Measurements from ENCODE around the gene PTPN2.

DNA sequence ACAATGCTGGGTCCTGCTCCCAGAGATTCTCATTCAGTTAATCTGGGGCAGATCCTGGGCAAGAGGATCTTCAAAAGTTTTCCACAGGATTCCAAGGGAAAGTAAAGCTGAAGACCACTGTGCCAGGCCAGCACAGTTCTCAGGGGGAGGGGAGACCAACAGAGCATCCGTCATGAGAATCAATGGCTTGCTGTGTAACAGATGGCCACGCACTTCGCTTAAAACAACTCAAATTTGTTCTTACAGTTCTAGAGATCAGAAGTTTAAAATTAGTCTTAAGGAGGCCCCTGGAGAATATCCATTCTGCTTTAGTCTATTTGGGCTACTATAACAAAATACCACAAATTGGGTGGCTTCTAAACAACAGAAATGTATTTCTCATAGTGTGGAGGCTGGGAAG, 46.3 kb upstream of the PTPN2 start:
- TF ChIP-seq GATA2 (IDR thresholded peaks at IDR 0.05; ENCODE audit: low read depth, low read length): no peak
- no peak for TF ChIP-seq GATA3 (IDR thresholded peaks at IDR 0.05; ENCODE audit: low read depth, low read length)
